Kidney epithelial cell (primary cell): ENCODE measurements around the gene C1QTNF12. TPM values are rescaled to one million over a fixed set of nuclear protein-coding genes. Genes with fewer than 3 reads are reported as not detected.

ENCODE experiments used
- DNase-seq: peaks from one replicate; pipeline ENCODE4 v3.0.0-alpha.2; 2010; ENCODE audit warnings: low read depth
- H3K27me3 ChIP-seq: 2 replicates; pipeline ENCODE4 v1.6.0; 2011; ENCODE audit warnings: low read length; ENCODE audit not compliant: control insufficient read depth, insufficient read depth
- H3K36me3 ChIP-seq: 2 replicates; pipeline ENCODE4 v1.5.1; 2011; ENCODE audit warnings: low read length; ENCODE audit not compliant: control insufficient read depth, insufficient read depth
- H3K4me3 ChIP-seq: 2 replicates; pipeline ENCODE4 v1.5.1; 2011; ENCODE audit warnings: low read depth, mild to moderate bottlenecking, control low read depth, low read length
- total RNA-seq: library from RNA; depleted of rRNA; stranded (reverse); fragments of >200 nt; gene quantifications from 2 replicates; pipeline ENCODE4 v1.2.3, GENCODE V29; 2015
- TF ChIP-seq, protein P1 (sequence below): IDR thresholded peaks from 2 replicates; pipeline ENCODE4 v1.5.1; 2011; ENCODE audit warnings: mild to moderate bottlenecking, moderate library complexity, low read length, control low read depth, inconsistent platforms; ENCODE audit not compliant: insufficient read depth, poor library complexity, severe bottlenecking

C1QTNF12 gene
- total RNA-seq, 1 donor from 2014 or later: 0.88 TPM

GRCh38 chr1:1222575-1223225 lies 23.8 kb downstream of the C1QTNF12 start:
- Histone ChIP-seq H3K4me3 (no peak overlapping the region), H3K36me3 (peaks cover 3% of the 10 kb centered on the region), H3K27me3 (no peaks in the 10 kb centered on the region)
- no peak for DNase-seq
- TF ChIP-seq, protein P1, sequence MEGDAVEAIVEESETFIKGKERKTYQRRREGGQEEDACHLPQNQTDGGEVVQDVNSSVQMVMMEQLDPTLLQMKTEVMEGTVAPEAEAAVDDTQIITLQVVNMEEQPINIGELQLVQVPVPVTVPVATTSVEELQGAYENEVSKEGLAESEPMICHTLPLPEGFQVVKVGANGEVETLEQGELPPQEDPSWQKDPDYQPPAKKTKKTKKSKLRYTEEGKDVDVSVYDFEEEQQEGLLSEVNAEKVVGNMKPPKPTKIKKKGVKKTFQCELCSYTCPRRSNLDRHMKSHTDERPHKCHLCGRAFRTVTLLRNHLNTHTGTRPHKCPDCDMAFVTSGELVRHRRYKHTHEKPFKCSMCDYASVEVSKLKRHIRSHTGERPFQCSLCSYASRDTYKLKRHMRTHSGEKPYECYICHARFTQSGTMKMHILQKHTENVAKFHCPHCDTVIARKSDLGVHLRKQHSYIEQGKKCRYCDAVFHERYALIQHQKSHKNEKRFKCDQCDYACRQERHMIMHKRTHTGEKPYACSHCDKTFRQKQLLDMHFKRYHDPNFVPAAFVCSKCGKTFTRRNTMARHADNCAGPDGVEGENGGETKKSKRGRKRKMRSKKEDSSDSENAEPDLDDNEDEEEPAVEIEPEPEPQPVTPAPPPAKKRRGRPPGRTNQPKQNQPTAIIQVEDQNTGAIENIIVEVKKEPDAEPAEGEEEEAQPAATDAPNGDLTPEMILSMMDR: no peak

GRCh38 chr1:1221887-1222574 lies 24.5 kb downstream of the C1QTNF12 start:
- H3K4me3 ChIP-seq: no peak overlapping the region
- no peak for DNase-seq
- H3K27me3 ChIP-seq: no peaks in the 10 kb centered on the region
- TF ChIP-seq, protein P1: no peak
- peaks cover 2% of the 10 kb centered on the region for H3K36me3 ChIP-seq

GRCh38 chr1:1220197-1220596 lies 26.3 kb downstream of the C1QTNF12 start:
- Histone ChIP-seq H3K36me3 (peaks cover 1% of the 10 kb centered on the region), H3K4me3 (no peak overlapping the region), H3K27me3 (no peaks in the 10 kb centered on the region)
- no peak for DNase-seq
- TF ChIP-seq, protein P1: no peak

GRCh38 chr1:1219341-1219740 lies 27.2 kb downstream of the C1QTNF12 start:
- DNase-seq: no peak
- H3K36me3 ChIP-seq: peaks cover 1% of the 10 kb centered on the region
- H3K4me3 ChIP-seq: no peak overlapping the region
- TF ChIP-seq, protein P1: no peak
- H3K27me3 ChIP-seq: no peaks in the 10 kb centered on the region

- Histone ChIP-seq H3K27me3 (no peaks in the 10 kb centered on the region), H3K4me3 (no peak overlapping the region), H3K36me3 (peaks cover 1% of the 10 kb centered on the region)
- TF ChIP-seq, protein P1: no peak
- no peak for DNase-seq
Measured at GRCh38 chr1:1218524-1219200, 27.9 kb downstream of the C1QTNF12 start.
